HG03108 (cell line): ENCODE data around the gene SPOCK3.

Source experiments
- ATAC-seq: cut with Tn5 transposase; IDR thresholded peaks from one replicate; pipeline ENCODE4 v1.9.1; 2021; ENCODE audit warnings: moderate library complexity; ENCODE audit not compliant: unreplicated experiment

The SPOCK3 gene

DNA sequence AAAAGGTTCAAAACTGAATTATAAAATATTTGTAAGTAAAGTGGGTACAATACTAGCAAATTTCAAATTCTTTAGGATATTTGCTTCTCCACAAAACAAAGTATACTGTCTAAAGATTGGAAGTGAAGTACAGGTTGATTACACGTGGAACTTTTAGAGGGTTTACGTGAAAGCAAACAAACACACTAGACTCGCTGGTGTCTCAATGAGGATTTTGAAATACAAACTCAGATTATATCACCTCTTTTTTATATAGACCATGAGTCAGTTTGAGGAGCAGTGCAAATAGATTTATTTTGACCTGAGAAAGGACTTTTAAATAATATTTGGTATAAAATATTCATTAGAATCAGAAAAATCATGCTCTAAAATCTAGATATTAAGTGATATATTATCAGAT lies 185.0 kb downstream of the SPOCK3 start:
- no peak for ATAC-seq

DNA sequence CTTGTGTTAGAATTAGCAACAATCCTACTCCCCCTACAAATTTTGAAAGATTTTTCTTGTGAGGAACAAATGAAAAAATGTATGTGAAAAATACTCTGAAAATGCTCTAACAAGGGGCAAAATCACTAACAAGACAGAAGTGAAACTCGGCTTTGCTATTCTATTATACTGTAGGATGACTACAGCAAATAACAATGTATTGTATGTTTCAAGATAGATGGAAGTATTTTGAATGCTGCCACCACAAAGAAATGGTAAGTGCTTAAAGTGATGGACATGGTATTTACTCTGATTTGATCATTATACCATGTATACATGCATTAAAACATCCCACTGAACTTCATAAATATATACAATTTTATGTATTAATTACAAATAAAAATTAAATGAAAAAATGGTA lies 192.8 kb downstream of the SPOCK3 start:
- ATAC-seq, result no peak

DNA sequence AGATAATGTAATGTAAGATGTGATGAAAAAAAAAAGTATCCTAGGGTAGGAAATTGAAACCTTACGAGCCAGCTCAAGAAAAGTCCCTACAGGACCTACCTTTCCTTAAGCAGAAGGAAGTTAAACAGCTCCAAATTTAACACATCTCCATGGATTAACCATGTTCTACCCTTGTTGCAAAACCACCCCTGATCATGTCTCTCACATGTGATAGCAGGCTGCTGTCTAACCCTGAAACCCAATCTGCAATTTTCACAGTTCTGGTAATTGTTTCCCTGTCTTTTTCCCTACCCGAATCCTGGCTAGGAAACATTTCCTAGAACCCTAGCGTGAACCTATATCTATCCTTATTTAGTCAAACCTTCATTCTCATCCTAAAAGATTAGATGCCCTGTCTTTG lies 198.9 kb downstream of the SPOCK3 start:
- no peak for ATAC-seq

DNA sequence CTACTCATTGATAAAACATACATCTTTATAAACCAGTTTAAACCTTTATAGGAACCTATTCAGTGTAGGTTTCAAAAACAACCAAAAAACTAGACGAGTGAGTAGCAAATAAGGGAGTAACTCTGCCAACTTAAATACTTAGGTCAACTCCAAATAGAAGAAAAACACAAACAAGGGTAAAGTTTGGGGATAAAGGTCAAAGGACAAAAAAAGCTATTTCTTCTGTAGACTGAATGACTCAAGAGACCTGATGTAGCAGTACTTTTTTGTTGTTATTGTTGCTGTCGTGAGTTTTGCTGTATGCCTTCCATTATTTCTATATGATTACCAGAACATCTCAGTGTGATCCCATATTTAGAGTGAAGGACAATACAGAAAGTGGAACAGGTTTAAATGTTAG lies 199.3 kb downstream of the SPOCK3 start:
- no peak for ATAC-seq

DNA sequence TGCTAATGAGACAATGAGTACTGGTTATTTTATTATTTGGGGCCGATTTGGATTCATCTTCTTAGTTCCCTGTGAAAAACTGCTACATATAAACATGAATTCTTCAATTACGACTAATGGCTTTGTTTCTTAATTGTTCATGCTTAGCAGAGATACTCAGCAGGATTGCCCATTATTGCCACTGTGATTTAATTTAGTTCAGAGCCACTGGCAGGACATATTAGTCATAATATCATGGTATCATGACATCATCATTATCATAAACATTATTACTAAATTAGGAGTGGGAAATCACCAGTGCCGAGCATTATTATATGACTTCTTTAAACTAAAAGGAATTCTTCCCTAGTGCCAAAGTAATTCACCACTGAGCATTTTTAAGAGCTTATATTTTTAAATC lies 201.4 kb downstream of the SPOCK3 start:
- ATAC-seq, result no peak

DNA sequence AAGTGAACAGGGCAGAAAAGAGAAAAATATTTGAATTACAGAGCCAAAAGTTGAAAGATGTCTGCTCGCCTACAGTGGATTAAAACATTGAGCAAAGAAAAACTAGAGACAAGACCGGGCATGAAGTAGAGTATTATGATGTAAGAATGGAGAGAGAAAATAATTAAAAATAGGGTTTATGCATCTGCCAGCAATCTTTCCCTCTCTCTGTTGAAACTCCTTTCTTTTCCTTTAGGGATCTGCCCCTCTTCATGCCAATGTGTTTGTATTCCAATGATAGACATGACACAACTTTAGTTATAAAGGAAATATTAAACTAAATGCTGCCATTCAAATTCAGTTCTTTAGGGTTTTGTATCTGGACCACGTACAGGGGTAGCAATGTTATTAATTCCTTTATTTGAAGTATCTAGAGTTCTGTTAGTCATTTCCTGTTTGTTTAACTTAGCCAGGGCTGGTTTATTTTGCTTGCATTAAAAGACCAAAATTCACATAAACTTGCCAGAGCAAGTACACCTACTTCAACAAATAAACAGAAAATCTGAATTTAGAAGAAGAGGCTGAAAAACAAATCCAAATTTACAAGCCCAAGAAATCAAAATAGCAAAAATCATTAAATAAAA lies 202.6 kb downstream of the SPOCK3 start:
- ATAC-seq, result no peak

DNA sequence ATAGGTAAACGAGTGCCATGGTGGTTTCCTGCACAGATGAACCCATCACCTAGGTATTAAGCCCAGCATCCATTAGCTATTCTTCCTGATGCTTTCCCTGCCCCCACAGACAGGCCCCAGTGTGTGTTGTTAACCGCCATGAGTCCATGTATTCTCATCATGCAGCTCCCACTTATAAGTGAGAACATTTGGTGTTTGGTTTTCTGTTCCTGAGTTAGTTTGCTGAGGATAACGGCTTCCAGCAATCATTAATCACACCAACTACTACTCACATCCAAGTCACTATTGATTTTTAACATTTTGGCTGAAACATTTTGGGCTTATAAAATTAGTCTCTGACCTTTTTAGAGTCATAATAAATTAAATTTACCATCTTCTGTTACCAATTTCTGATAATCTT lies 205.3 kb downstream of the SPOCK3 start:
- no peak for ATAC-seq

DNA sequence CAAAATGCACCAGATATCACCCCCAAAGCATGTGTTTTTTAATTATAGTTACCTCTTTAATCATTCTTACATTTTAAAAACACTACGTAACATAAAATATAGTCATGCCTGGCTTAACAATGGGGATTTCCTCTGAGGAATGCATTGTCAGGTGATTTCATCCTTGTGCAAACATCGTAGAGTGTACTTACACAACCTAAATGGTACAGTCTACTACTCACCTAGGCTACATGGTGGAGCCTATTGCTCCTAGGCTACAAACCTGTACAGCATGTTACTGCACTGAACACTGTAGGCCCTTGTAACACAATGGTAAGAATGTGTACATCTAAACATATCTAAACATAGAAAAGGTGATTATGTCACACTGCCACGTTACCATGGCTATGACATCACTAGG lies 208.6 kb downstream of the SPOCK3 start:
- no peak for ATAC-seq

DNA sequence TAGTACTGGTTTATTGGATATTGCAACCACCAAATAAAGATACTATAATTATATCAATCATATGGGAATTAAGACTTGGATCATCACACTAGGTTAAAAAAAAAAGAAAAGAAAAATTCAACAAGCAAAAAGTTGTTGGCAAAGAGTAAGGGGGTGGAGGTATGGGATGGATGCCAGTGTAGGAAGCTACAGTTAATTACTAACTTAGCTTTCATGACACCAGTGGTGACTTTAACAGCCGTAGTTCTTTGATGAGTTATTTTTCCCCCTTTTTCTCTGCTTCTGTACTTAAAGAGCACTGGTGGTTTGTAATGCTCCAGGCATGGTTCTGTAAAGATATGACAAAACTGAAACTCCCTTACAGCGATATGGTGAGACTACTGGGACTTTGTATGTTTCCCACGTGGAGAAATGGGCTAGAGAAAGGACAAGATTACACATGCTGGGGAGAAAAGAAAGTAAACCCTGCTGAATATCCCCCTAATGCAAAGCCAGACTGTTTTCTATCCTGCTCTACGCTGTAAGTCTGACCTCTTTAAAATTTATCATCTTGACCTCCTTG lies 210.8 kb downstream of the SPOCK3 start:
- no peak for ATAC-seq

DNA sequence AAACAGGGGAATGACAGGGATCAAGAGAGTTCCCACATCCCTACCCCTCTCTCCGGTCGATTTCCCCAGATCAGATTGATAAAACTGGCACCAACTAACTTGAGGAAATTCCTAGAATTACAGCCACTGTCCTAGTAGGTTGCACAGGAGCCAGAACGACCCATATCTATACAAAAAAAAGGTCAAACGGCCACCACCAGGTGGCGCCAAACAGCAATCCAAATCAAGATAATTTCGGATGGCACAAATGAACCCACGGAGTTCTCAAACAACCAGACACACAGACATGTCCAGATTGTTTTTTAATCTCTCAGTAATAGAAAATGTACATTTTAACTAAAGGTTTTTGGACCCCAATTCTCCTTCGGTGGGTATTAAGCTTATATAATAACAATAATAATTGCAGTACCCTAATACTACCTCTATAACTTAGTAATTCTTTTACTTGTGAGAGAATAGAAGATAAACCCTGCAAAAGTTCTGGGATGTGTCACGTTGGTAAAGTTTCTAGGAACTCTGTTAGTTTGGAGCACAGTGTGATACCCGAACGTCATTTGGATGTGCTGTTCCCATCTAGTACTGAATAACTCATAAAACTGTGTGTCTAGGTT lies 212.6 kb downstream of the SPOCK3 start:
- ATAC-seq, result no peak

DNA sequence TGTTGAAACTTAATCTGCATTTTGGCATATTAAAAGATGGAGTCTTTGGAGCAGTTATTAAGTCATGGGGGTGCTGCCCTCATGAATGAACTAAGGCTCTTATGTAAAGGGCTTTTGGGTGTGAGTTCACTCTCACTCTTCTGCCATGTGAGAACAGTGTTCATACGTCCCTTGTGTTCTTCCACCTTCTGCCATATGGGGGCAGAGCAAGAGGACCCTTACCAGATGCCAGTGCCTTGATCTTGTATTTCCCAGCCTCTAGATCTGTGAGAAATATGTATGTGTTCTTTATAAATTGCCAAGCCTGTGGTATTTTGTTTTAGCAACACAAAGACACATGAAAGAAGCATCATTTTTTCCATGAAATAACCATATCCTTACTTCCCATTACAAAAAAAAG lies 213.9 kb downstream of the SPOCK3 start:
- ATAC-seq, result no peak

DNA sequence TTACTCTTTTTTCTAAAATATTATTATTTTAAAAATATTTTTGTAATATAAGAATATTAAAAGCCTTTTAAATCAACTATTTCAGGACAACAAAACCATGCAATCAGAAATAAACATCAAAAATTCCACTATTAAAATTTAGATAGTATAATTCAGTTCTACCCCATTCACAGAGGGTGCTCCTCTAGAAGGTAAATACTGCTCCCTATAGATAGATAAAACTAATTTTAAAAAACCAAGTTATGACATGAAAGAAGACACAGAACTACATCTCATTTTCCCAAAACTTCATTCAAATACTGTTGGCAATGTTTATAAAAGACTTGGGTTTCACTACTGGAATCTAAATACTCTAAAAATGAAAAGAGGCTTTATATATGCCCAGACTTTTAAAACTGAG lies 219.3 kb downstream of the SPOCK3 start:
- ATAC-seq, result no peak

DNA sequence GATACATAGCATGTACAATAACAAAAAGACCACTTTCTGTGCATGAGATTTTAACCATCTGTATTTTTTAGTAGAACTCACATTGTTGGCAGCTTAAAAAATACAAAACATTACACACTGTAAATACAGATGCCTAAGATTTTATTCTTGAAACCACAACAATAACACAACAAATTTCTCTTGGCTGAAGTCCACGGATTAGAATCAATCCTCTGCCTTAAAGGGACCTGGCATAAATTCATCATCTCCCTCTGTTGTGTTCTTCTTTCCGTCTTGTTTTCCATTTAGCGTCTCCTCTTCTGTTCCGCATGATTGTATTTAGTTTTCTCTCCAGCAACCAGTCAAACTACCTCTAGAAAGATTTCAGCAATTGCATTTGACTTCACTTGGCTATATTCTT lies 231.0 kb downstream of the SPOCK3 start:
- ATAC-seq, result no peak

DNA sequence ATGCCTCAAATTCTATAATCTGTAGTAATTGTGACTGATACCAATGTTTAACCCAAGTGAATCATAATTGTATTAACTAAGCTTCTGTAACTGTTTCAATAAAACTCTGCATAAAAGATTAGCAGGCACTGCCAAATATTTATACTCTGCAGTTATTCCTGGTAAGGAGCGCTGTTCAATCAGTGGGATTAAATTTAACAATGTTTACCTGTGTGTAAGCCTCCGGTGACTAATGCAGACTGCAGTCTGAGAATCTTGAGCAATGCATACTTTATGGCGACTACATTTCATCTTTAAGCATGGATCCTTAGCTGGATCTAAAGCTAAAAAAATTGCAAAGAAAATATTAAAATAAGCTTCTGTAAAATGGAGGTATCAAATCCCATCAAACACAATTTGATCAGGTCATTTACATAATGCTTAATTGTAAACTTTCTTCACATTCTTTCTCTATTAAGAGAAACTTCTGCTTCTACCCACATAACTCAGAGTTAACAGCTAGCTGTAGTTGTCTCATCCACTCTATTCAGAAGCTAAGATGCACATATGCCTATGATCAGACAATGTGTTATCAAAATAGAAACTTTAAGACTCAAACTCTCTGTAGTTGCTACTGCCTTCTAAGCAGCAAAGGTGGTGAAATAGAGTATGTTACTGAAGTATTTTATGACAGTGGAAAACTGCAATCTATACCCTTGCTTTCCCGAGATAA lies 234.0 kb downstream of the SPOCK3 start:
- no peak for ATAC-seq

DNA sequence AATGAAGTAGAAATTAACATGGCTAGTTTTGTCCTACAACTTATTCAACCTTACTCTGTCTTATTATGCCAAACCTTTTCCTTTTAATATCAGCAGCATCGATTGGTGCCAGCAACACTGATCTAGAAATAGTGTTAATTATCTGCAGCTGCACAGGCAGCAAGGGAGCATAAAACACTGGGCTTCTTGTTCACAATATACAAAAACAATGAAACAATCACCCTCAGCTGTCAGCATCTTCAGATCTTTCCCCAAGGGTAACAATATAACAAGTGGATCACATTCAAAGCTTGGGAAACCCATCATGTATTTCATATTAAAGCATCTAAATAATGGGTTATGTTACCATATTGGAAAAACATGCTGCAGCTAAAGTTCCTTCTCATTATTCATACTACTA lies 238.1 kb downstream of the SPOCK3 start:
- ATAC-seq, result no peak

DNA sequence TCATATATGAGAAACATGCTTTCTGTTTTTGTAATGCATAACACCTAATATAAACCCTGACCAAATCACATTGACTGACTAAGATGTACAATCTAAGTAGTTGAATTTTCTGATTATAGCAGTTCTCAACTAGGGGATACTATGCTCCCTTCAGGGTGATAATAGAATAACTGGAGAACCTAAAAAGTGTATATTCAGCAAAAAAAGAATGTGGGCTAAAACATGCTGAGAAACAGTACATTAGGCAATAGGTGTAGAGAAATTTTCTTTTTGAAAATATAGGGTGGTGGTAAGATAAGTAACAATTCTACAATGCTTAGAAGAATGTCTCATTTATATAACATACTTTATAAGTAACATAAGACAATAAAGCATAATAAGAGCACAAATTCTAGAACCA lies 239.6 kb downstream of the SPOCK3 start:
- ATAC-seq, result no peak

DNA sequence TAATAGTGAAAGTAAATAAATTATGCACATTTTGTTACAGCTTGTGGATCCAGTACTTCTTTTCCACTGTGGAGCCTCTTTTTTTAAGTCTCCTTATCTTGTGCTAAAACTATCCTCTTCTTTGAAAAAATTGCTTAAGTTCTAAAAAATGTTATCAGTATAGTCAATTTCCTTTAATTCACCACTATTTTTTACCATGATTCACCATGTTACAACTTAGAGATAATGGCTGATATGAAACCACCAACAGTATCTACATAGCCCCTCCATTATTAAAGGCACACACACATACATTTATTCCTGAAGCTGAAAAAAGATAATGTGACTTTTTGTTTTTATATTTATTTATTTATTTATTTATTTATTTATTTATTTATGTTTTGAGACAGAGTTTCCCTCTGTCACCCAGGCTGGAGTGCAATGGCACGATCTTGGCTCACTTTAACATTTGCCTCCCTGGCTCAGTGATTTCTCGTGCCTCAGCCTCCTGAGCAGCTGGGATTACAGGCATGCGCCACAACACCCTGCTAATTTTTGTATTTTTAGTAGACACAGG lies 243.2 kb downstream of the SPOCK3 start:
- no peak for ATAC-seq

DNA sequence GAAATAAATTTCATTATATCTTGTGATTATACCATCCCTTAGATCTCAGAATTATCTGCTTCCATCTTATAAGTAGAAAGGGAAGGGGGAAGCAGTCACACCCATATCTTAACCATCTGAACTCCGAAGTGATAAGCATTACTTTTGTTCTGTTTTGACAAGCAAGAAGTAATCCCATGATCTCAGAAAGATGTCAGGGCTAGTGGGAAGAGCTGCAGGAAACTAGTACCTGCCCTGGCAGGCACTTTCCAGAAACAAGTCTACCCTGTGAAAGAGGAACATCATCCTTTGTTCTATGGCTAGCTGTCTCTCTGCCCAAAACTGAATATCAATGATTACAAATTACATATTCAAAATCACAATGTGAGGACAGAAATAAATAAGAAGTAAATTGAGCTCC lies 244.4 kb downstream of the SPOCK3 start:
- ATAC-seq, result no peak

DNA sequence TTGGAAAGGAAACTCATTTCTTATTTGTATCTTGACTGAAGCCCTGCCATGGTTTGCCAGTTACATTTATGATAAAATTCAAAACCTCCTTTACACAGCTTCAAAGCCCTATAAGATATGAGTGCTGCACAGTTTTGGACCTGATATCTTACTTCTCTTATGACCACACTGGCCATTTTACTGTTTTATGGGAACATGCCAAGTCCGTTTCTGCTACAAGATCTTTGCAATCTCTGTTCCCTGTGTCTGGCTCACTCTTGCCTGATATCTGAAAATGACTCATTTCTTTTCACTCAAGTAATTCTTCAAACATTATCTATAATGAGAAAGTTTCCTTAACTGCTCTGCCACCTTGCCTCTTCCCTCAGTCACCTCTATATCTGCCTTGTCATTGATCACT lies 247.3 kb downstream of the SPOCK3 start:
- ATAC-seq, result no peak

DNA sequence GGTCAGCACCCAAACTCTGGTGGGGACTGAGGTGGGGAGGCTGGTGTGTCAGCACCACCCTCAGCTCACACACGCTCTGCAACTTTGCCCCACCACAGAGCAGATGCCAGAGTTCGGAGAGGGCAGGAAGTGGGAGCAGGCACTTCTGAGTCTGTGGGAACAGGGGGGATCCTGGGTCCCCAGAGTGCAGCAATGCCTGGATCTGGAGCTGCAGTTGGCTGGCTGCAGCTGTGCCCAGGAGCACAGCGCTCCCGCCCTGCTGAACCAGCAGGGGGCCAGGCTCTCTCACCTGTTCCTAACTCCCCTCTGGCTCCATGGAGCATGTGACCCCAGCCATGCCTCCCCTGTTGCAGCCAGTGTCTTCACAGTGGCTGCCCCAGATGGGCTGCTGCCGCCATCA lies 252.4 kb downstream of the SPOCK3 start:
- ATAC-seq, result no peak

DNA sequence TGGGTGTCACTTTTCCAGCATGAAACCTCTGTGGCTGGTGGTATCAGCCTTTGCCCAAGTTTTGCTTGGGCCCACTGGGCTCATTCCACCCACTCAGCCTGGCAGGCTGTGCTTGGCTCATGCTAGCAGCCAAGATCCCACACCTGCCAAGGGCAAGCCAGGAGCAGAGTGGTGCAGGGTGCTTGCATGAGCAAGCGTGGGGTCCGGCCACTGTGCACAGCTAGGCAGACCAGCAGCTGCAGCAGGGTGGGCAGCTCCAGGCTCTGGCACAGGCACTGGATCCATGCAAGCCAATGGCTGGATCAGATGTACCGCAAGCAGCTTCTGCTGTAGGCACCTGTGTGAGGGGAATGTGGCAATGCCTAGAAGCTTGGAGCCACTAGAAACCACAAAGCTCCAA lies 253.9 kb downstream of the SPOCK3 start:
- ATAC-seq, result no peak

DNA sequence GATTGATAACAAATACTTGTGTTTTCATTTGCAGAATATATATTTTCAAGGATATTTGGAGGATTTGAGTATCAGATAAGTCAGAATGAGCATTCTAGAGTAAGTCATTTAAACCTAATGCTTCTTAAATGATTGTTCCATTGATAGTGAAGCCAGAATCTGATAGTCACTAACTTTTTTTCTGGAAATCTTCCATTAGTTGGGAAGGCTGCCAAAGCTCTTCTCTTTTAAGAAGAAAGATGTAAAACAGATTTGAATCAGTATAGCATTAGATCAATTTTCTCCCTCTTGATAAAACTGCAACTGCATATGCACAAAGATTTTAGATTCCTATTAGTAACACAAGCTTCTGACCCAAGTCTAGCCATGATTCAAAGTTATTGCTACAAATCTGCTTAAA lies 256.7 kb downstream of the SPOCK3 start:
- no peak for ATAC-seq
